Kidney epithelial cell (primary cell): ENCODE measurements around the gene PGRMC2. TPM values are rescaled to one million over a fixed set of nuclear protein-coding genes. Genes with fewer than 3 reads are reported as not detected.

ENCODE experiments used
- DNase-seq: peaks from one replicate; pipeline ENCODE4 v3.0.0-alpha.2; 2010; ENCODE audit warnings: low read depth
- H3K27me3 ChIP-seq: 2 replicates; pipeline ENCODE4 v1.6.0; 2011; ENCODE audit warnings: low read length; ENCODE audit not compliant: control insufficient read depth, insufficient read depth
- H3K36me3 ChIP-seq: 2 replicates; pipeline ENCODE4 v1.5.1; 2011; ENCODE audit warnings: low read length; ENCODE audit not compliant: control insufficient read depth, insufficient read depth
- H3K4me3 ChIP-seq: 2 replicates; pipeline ENCODE4 v1.5.1; 2011; ENCODE audit warnings: low read depth, mild to moderate bottlenecking, control low read depth, low read length
- CTCF ChIP-seq: IDR thresholded peaks from 2 replicates; pipeline ENCODE4 v1.5.1; 2011; ENCODE audit warnings: mild to moderate bottlenecking, moderate library complexity, low read length, control low read depth, inconsistent platforms; ENCODE audit not compliant: insufficient read depth, poor library complexity, severe bottlenecking
- total RNA-seq: library from RNA; depleted of rRNA; stranded (reverse); fragments of >200 nt; gene quantifications from 2 replicates; pipeline ENCODE4 v1.2.3, GENCODE V29; 2015

The PGRMC2 gene
- total RNA-seq, 1 donor from 2014 or later = 29.6 TPM

- DNase-seq = no peak
- no peak for TF ChIP-seq CTCF
- Histone ChIP-seq H3K27me3 (no peaks in the 10 kb centered on the region), H3K36me3 (no peaks in the 10 kb centered on the region), H3K4me3 (peak overlapping the region; percentile 94)
Measured at GRCh38 chr4:128285085-128285997, 2.3 kb downstream of the PGRMC2 start.

GRCh38 chr4:128284317-128284716 lies 3.3 kb downstream of the PGRMC2 start:
- no peak for DNase-seq
- Histone ChIP-seq H3K36me3 (no peaks in the 10 kb centered on the region), H3K27me3 (no peaks in the 10 kb centered on the region), H3K4me3 (no peak overlapping the region)
- TF ChIP-seq CTCF = no peak

- Histone ChIP-seq H3K27me3 (no peaks in the 10 kb centered on the region), H3K36me3 (no peaks in the 10 kb centered on the region), H3K4me3 (no peak overlapping the region)
- no peak for DNase-seq
- TF ChIP-seq CTCF = no peak
Measured at GRCh38 chr4:128283071-128283470, 4.5 kb downstream of the PGRMC2 start.

- TF ChIP-seq CTCF = no peak
- DNase-seq = no peak
Measured at GRCh38 chr4:128282516-128282915, 5.1 kb downstream of the PGRMC2 start.

GRCh38 chr4:128281354-128281753 lies 6.3 kb downstream of the PGRMC2 start:
- no peak for DNase-seq
- Histone ChIP-seq H3K27me3 (no peaks in the 10 kb centered on the region), H3K36me3 (no peaks in the 10 kb centered on the region), H3K4me3 (no peak overlapping the region)
- no peak for TF ChIP-seq CTCF

More at GRCh38 chr4:128282516-128282915, 5.1 kb downstream of the PGRMC2 start:
- H3K36me3 ChIP-seq = no peaks in the 10 kb centered on the region
- H3K27me3 ChIP-seq = no peaks in the 10 kb centered on the region
- H3K4me3 ChIP-seq = no peak overlapping the region

- H3K36me3 ChIP-seq = no peaks in the 10 kb centered on the region
- no peak for DNase-seq
- TF ChIP-seq CTCF = no peak
Measured at GRCh38 chr4:128279624-128280225, 7.9 kb downstream of the PGRMC2 start.

More at GRCh38 chr4:128279624-128280225, 7.9 kb downstream of the PGRMC2 start:
- Histone ChIP-seq H3K27me3 (no peaks in the 10 kb centered on the region), H3K4me3 (no peak overlapping the region)
